Lower leg skin (tissue), 4 donors: ENCODE measurements around the gene SELENOI. TPM values are rescaled to one million over a fixed set of nuclear protein-coding genes. Genes with fewer than 3 reads are reported as not detected.

Experiments used
- DNase-seq, 2 donors: peaks; one replicate each; pipeline ENCODE4 v3.0.0-alpha.2; 2019; ENCODE audit warnings: low spot score in 2 of 2
- H3K4me3 ChIP-seq: fragments of 200-600 bp; sonication (generic); 2 replicates; pipeline ENCODE4 v1.5.1; 2017; ENCODE audit warnings: mild to moderate bottlenecking, low read depth; ENCODE audit not compliant: poor library complexity, severe bottlenecking
- POLR2A ChIP-seq, 2 donors: fragments of 450-650 bp; IDR thresholded peaks; one replicate each; pipeline ENCODE4 v1.6.1; 2016 to 2017; ENCODE audit warnings: antibody characterized with exemption in 2 of 2, mild to moderate bottlenecking in 1 of 2, moderate library complexity in 1 of 2
- WGBS, 2 donors: methylation state at CpG; one replicate each; pipeline ENCODE4 v1.1.5; 2018; 5-methylcytosine and 5-hydroxymethylcytosine counted together
- intact Hi-C: fragments of 100-400 bp; cut with DNase I; formaldehyde crosslinking; loops from one replicate; pipeline ENCODE4 v1.15.0; 2023; ENCODE audit warnings: low total_unique reads
- total RNA-seq, 4 donors: library from RNA; depleted of rRNA; stranded (reverse); fragments of >200 nt; gene quantifications; one replicate each; pipeline ENCODE4 v1.1.0, GENCODE V29; 2016
- TF ChIP-seq, protein P1 (sequence below), 3 donors: fragments of 450-650 bp; IDR thresholded peaks; one replicate each; pipeline ENCODE4 v1.5.1; 2016; ENCODE audit warnings: antibody characterized with exemption in 3 of 3, mild to moderate bottlenecking in 3 of 3, moderate library complexity in 2 of 3

Gene SELENOI
- total RNA-seq, 4 donors from 2014 or later: 24.7 to 34.3 (median 29.2) TPM

DNA sequence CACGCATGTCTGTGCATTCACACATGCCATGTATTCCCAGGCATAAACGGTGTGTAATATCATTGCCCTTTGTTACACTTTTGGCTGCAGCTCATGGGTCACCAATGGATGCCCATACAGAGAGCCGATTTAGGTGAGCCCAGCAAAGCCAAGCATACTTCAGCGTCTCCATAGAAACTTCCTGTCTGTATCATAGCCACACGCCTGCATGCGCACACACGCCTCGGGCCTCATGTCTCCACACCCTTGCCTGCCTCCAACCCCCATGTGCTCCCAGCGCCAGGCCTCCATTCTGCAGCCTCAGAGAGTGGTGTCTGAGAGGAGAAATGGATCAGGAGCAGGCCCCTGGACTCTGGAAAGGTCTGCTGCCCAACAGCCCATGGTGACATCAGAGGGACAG, 33.5 kb upstream of the SELENOI start:
- TF ChIP-seq POLR2A (IDR thresholded peaks at IDR 0.05): no peak
- TF ChIP-seq, protein P1, sequence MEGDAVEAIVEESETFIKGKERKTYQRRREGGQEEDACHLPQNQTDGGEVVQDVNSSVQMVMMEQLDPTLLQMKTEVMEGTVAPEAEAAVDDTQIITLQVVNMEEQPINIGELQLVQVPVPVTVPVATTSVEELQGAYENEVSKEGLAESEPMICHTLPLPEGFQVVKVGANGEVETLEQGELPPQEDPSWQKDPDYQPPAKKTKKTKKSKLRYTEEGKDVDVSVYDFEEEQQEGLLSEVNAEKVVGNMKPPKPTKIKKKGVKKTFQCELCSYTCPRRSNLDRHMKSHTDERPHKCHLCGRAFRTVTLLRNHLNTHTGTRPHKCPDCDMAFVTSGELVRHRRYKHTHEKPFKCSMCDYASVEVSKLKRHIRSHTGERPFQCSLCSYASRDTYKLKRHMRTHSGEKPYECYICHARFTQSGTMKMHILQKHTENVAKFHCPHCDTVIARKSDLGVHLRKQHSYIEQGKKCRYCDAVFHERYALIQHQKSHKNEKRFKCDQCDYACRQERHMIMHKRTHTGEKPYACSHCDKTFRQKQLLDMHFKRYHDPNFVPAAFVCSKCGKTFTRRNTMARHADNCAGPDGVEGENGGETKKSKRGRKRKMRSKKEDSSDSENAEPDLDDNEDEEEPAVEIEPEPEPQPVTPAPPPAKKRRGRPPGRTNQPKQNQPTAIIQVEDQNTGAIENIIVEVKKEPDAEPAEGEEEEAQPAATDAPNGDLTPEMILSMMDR (IDR thresholded peaks at IDR 0.05): no peak
- 54 to 64% methylated on average over 9 of the region's 9 CpGs for WGBS, 2 donors
- no peak for DNase-seq
- no peak overlapping the region for H3K4me3 ChIP-seq
- intact Hi-C loops: no loop called here

DNA sequence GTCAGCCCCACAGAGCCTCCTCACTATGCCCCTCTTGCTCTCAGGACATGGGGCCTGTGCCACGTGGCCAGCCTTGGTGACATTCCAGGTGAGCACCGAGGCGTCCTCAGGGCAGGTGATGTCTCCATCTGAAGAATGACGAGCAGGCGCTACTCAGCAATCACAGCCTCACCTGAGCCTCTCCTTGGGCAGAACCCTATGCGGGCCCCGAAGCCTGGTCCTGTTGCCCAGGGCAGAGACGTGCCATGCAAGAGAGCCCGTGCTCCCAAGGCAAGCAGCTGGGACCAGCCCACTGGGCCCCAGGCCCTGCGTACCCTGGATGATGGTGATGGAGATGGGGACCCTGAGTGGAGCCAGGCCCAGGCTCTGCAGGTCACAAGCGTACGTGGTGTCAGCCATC, 32.5 kb upstream of the SELENOI start:
- no peak for TF ChIP-seq POLR2A (IDR thresholded peaks at IDR 0.05)
- TF ChIP-seq, protein P1 (IDR thresholded peaks at IDR 0.05): no peak
- H3K4me3 ChIP-seq: no peak overlapping the region
- WGBS, 2 donors: 53 to 61% methylated on average over 11 to 12 of the region's 12 CpGs
- intact Hi-C loops: no loop called here
- DNase-seq: no peak

GRCh38 chr2:26314243-26314642, 31.7 kb upstream of the SELENOI start:
- TF ChIP-seq, protein P1 (IDR thresholded peaks at IDR 0.05): no peak
- no peak for TF ChIP-seq POLR2A (IDR thresholded peaks at IDR 0.05)
- no peak for DNase-seq
- 86 to 87% methylated on average over 5 to 8 of the region's 8 CpGs for WGBS, 2 donors
- intact Hi-C loops: no loop called here
- H3K4me3 ChIP-seq: no peak overlapping the region

- no peak for DNase-seq
- WGBS, 2 donors: 58 to 82% methylated on average over 2 of the region's 2 CpGs
- no peak for TF ChIP-seq POLR2A (IDR thresholded peaks at IDR 0.05)
- TF ChIP-seq, protein P1 (IDR thresholded peaks at IDR 0.05): no peak
- intact Hi-C loops: no loop called here
- no peak overlapping the region for H3K4me3 ChIP-seq
Measured at GRCh38 chr2:26316041-26316440, 29.9 kb upstream of the SELENOI start.

GRCh38 chr2:26316845-26317244, 29.1 kb upstream of the SELENOI start:
- no peak for DNase-seq
- 82 to 88% methylated on average over 6 of the region's 6 CpGs for WGBS, 2 donors
- intact Hi-C loops: no loop called here
- TF ChIP-seq, protein P1 (IDR thresholded peaks at IDR 0.05): no peak
- no peak for TF ChIP-seq POLR2A (IDR thresholded peaks at IDR 0.05)
- H3K4me3 ChIP-seq: no peak overlapping the region

DNA sequence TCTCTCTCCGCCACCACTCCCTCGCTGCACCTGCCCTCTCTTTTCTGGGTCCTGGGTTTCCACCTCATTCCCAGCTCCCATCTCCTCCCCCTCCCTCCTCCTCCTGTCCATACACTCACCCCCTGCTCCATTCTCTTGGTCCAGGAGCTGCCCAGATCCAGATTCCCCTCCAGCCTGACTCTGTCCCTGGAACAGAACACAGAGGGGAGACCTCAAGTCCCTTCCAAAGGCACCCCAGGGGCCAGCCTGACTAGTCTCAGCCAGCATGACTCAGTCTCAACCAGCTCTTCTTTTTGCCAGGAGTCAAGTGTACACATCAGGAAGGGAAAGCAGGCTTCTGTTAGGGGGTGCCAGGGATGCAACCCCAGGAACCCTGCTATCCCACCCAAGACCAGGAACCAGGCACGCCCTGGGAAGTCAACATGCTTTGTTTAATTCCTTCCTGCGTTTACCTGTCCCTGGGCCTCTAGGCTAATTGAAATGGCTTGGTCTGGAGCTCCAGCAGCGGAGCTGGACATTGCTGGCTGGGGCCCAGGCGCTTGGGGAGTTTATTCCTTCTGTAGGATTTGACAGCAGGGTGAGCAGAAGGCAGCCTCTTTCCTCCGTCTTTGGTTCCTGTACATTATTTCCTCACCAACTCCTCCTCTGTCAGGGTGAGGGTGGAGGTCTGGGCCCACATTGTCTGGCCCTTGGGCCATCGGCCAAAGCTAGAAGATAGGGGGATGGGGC, 28.4 kb upstream of the SELENOI start:
- no peak for DNase-seq
- H3K4me3 ChIP-seq: no peak overlapping the region
- no peak for TF ChIP-seq POLR2A (IDR thresholded peaks at IDR 0.05)
- TF ChIP-seq, protein P1 (IDR thresholded peaks at IDR 0.05): no peak
- intact Hi-C loops: no loop called here
- 84 to 86% methylated on average over 8 of the region's 8 CpGs for WGBS, 2 donors
